ENCODE data around the gene MALRD1. TPM values are rescaled to one million over a fixed set of nuclear protein-coding genes. Genes with fewer than 3 reads are reported as not detected.

Gene MALRD1
- total and polyA plus RNA-seq, 4 donors = 0.17 to 17.9 (median 4.1) TPM

GRCh38 chr10:19164461-19164860, 115.9 kb downstream of the MALRD1 start:
- Histone ChIP-seq H3K4me1 (ENCODE audit: control insufficient read depth in 5 of 5, insufficient read depth in 5 of 5, low read length in 5 of 5) (no peaks in the 10 kb centered on the region), H3K4me3 (no peak overlapping the region), H3K36me3 (ENCODE audit: control insufficient read depth in 4 of 4, insufficient read depth in 4 of 4, low read length in 4 of 4) (no peaks in the 10 kb centered on the region), H3K27me3 (ENCODE audit: control insufficient read depth in 3 of 3, insufficient read depth in 3 of 3, low read length in 2 of 3) (no peaks in the 10 kb centered on the region), H3K27ac (ENCODE audit: low read depth in 1 of 2, low read length in 1 of 2) (no peak overlapping the region), H3K9me3 (ENCODE audit: control insufficient read depth in 4 of 4, insufficient read depth in 3 of 4, low read length in 3 of 4) (peaks cover 0 to 4% (median 0%) of the 10 kb centered on the region in 4 donors), H3K9ac (ENCODE audit: insufficient read depth in 1 of 2, low read length in 2 of 2) (no peak overlapping the region)
- TF ChIP-seq CTCF (IDR thresholded peaks at IDR 0.05; ENCODE audit: control extremely low read depth, extremely low read depth) = no peak
- DNase-seq (no peak), ATAC-seq (ENCODE audit: insufficient read depth, low FRiP score) (no peak)
- WGBS, 2 donors = 76 to 77% methylated on average over 1 of the region's 1 CpG

GRCh38 chr10:19168584-19168983, 120.0 kb downstream of the MALRD1 start:
- TF ChIP-seq CTCF (IDR thresholded peaks at IDR 0.05; ENCODE audit: control extremely low read depth, extremely low read depth) = no peak

GRCh38 chr10:19169041-19169440, 120.4 kb downstream of the MALRD1 start:
- TF ChIP-seq CTCF (IDR thresholded peaks at IDR 0.05; ENCODE audit: control extremely low read depth, extremely low read depth) = no peak
- Histone ChIP-seq H3K4me3 (no peak overlapping the region), H3K27me3 (ENCODE audit: control insufficient read depth in 3 of 3, insufficient read depth in 3 of 3, low read length in 2 of 3) (no peaks in the 10 kb centered on the region), H3K9ac (ENCODE audit: insufficient read depth in 1 of 2, low read length in 2 of 2) (no peak overlapping the region), H3K4me1 (ENCODE audit: control insufficient read depth in 5 of 5, insufficient read depth in 5 of 5, low read length in 5 of 5) (no peaks in the 10 kb centered on the region), H3K27ac (ENCODE audit: low read depth in 1 of 2, low read length in 1 of 2) (no peak overlapping the region), H3K36me3 (ENCODE audit: control insufficient read depth in 4 of 4, insufficient read depth in 4 of 4, low read length in 4 of 4) (no peaks in the 10 kb centered on the region), H3K9me3 (ENCODE audit: control insufficient read depth in 4 of 4, insufficient read depth in 3 of 4, low read length in 3 of 4) (no peaks in the 10 kb centered on the region)
- DNase-seq = no peak
- WGBS, 2 donors = 89 to 92% methylated on average over 2 of the region's 2 CpGs
- ATAC-seq (ENCODE audit: insufficient read depth, low FRiP score) = no peak

More at GRCh38 chr10:19168584-19168983, 120.0 kb downstream of the MALRD1 start:
- DNase-seq = no peak
- Histone ChIP-seq H3K4me3 (no peak overlapping the region), H3K36me3 (ENCODE audit: control insufficient read depth in 4 of 4, insufficient read depth in 4 of 4, low read length in 4 of 4) (no peaks in the 10 kb centered on the region), H3K27me3 (ENCODE audit: control insufficient read depth in 3 of 3, insufficient read depth in 3 of 3, low read length in 2 of 3) (no peaks in the 10 kb centered on the region), H3K9me3 (ENCODE audit: control insufficient read depth in 4 of 4, insufficient read depth in 3 of 4, low read length in 3 of 4) (no peaks in the 10 kb centered on the region), H3K27ac (ENCODE audit: low read depth in 1 of 2, low read length in 1 of 2) (no peak overlapping the region), H3K4me1 (ENCODE audit: control insufficient read depth in 5 of 5, insufficient read depth in 5 of 5, low read length in 5 of 5) (no peaks in the 10 kb centered on the region), H3K9ac (ENCODE audit: insufficient read depth in 1 of 2, low read length in 2 of 2) (no peak overlapping the region)
- 60 to 67% methylated on average over 2 of the region's 2 CpGs for WGBS, 2 donors
- no peak for ATAC-seq (ENCODE audit: insufficient read depth, low FRiP score)

- no peaks in the 10 kb centered on the region for H3K27me3 ChIP-seq (ENCODE audit: control insufficient read depth in 3 of 3, insufficient read depth in 3 of 3, low read length in 2 of 3)
- no peaks in the 10 kb centered on the region for H3K36me3 ChIP-seq (ENCODE audit: control insufficient read depth in 4 of 4, insufficient read depth in 4 of 4, low read length in 4 of 4)
- no peaks in the 10 kb centered on the region for H3K9me3 ChIP-seq (ENCODE audit: control insufficient read depth in 4 of 4, insufficient read depth in 3 of 4, low read length in 3 of 4)
- no peaks in the 10 kb centered on the region for H3K4me1 ChIP-seq (ENCODE audit: control insufficient read depth in 5 of 5, insufficient read depth in 5 of 5, low read length in 5 of 5)
- WGBS, 2 donors = 59 to 71% methylated on average over 2 of the region's 2 CpGs
- H3K27ac ChIP-seq (ENCODE audit: low read depth in 1 of 2, low read length in 1 of 2) = no peak overlapping the region
- H3K9ac ChIP-seq (ENCODE audit: insufficient read depth in 1 of 2, low read length in 2 of 2) = no peak overlapping the region
- no peak for TF ChIP-seq CTCF (IDR thresholded peaks at IDR 0.05; ENCODE audit: control extremely low read depth, extremely low read depth)
- DNase-seq (no peak), ATAC-seq (ENCODE audit: insufficient read depth, low FRiP score) (no peak)
- no peak overlapping the region for H3K4me3 ChIP-seq
These were observed 121.1 kb downstream of the MALRD1 start for GRCh38 chr10:19169684-19170083.
